ENCODE results near the gene DNMBP.
"Not testable (repeated sequence)": the region's sequence is repeated elsewhere in the genome, so short reads cannot be mapped to it uniquely, and the experiment has no call there.

DNMBP gene

GRCh38 chr10:99983280-99983988 is 26.3 kb downstream of the DNMBP start:
- DNase-seq, result no peak

- DNase-seq, result no peak
These were observed 27.0 kb downstream of the DNMBP start for GRCh38 chr10:99982728-99983127.

- no peak for DNase-seq
These were observed 28.1 kb downstream of the DNMBP start for GRCh38 chr10:99981581-99982199.

- DNase-seq, result no peak
These were observed 30.6 kb downstream of the DNMBP start for GRCh38 chr10:99979066-99979685.

- no peak for DNase-seq
These were observed 31.8 kb downstream of the DNMBP start for GRCh38 chr10:99977916-99978315.

- DNase-seq, result no peak
These were observed 32.7 kb downstream of the DNMBP start for GRCh38 chr10:99976886-99977665.

GRCh38 chr10:99975942-99976809 is 33.6 kb downstream of the DNMBP start:
- no peak for DNase-seq

GRCh38 chr10:99975106-99975829 is 34.5 kb downstream of the DNMBP start:
- DNase-seq, result no peak

GRCh38 chr10:99973190-99973589 is 36.6 kb downstream of the DNMBP start:
- DNase-seq, result no peak

- no peak for DNase-seq
These were observed 41.8 kb downstream of the DNMBP start for GRCh38 chr10:99967961-99968360.

GRCh38 chr10:99966306-99966705 is 43.4 kb downstream of the DNMBP start:
- no peak for DNase-seq

- DNase-seq, result no peak
These were observed 44.0 kb downstream of the DNMBP start for GRCh38 chr10:99965700-99966099.

GRCh38 chr10:99964791-99965190 is 45.0 kb downstream of the DNMBP start:
- DNase-seq, result no peak

- not testable (repeated sequence) for DNase-seq
These were observed 46.1 kb downstream of the DNMBP start for GRCh38 chr10:99963467-99964165.

- no peak for DNase-seq
These were observed 50.9 kb downstream of the DNMBP start for GRCh38 chr10:99958806-99959205.

GRCh38 chr10:99958302-99958701 is 51.4 kb downstream of the DNMBP start:
- DNase-seq, result no peak

GRCh38 chr10:99953510-99953909 is 56.2 kb downstream of the DNMBP start:
- not testable (repeated sequence) for DNase-seq

GRCh38 chr10:99952799-99953198 is 56.9 kb downstream of the DNMBP start:
- DNase-seq, result no peak

GRCh38 chr10:99946051-99946450 is 63.7 kb downstream of the DNMBP start:
- not testable (repeated sequence) for DNase-seq

- DNase-seq, result no peak
These were observed 64.5 kb downstream of the DNMBP start for GRCh38 chr10:99945263-99945662.

GRCh38 chr10:99944860-99945259 is 64.9 kb downstream of the DNMBP start:
- DNase-seq, result no peak
